NCI-H748 (cell line): ENCODE results near the gene RAD51B.
"Not testable (repeated sequence)": the region's sequence is repeated elsewhere in the genome, so short reads cannot be mapped to it uniquely, and the experiment has no call there.

Experiments
- DNase-seq: peaks from one replicate; lab custom pipeline; 2025; ENCODE audit not compliant: unreplicated experiment; lab: John Stamatoyannopoulos, UW

Gene RAD51B

DNA sequence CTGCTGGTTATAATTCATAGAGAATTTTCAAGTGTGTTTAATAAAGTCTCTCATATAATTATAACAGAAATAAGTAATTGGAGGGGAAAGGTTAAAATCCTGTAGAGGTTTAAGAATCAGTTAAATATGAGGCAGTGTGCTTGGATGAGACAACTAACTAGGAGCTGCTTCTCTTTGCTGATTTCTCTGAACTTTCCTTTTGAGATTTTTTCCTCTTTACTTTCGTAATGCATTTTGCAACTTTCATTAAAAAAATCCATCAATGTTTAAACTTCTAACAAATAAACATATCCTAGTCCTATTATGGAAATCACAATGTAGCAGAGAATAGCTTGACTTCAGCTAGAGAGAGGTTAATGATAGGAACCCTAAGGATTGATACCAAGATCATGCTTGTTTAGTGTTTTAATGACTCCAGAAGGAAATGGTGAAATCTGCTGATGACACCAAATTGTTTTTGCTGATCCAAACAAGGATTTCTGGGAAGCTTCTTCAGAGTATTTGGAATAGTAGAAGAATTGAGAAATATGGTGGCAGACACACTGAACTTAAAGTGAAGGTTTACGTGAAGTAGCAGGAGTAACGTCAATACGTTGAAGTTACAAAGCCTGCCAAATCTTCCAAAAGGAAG is 122.6 kb downstream of the RAD51B start:
- no peak for DNase-seq

DNA sequence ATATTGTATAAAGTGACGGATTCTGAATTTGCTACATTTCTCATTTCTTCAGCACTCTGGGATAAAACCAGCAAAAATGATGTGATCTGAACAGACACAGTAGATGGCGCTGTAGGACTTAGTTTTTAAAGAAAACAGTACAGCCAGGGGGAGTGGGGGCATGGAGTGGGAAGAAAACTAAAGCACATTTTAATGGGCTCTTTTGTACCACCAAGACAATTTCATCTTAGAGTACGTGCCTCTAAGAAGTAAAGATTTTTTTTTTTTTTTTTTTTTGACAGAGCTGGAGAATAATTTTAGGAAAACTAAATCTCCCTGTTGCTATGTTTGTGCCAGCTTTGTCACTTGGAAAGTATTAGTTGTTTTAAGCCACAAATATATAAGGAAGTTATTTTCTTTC is 124.4 kb downstream of the RAD51B start:
- DNase-seq = peak; percentile 84

DNA sequence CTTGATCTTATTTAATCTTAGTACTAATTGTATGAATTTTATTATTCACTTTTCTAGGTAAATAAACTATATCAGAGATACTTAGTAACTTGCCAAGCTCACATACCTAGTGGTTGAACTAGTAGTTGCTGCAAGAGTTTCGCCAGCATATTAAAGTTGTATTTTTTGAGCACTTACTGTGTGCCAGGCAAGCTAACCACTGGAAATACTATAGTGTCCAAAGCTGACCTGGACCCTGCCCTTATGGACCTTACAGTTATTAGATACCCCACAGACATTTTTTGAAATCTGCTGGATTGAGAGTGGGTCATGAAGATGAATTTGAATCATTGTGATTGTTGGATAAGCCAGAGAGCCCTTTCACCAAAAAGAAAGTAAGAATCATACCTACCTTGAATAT is 125.0 kb downstream of the RAD51B start:
- DNase-seq = no peak

DNA sequence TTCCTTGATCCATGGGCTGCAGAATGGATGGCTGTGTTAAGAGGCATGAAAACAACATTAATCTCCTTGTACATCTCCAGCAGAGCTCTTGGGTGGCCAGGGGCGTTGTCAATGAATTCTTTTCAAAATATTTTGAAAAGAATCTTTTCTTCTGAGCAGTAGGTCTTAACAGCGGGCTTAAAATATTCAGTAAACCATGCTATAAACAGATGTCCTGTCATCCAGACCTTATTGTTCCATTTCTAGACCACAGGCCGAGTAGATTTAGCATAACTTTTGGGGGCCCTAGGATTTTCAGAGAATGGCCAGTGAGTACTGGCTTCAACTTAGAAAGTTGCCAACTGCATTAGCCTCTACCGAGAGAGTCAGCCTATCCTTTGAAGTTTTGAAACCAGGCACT is 130.2 kb downstream of the RAD51B start:
- DNase-seq = no peak

DNA sequence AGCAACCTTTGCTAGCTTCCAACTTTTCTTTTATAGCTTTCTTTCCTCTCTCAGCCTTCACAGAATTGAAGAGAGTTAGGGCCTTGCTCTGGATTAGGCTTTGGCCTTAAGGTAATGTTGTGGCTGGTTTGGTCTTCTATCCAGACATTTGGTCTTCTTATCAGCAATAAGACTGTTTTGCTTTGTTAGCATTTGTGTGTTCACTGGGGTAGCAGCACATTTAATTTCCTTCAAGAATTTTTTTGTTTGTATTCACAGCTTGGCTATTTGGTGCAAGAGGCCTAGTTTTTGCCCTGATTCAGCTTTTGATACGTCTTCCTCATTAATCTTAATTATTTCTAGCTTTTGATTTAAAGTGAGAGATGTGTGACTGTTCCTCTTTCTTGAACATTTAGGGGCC is 130.8 kb downstream of the RAD51B start:
- no peak for DNase-seq

DNA sequence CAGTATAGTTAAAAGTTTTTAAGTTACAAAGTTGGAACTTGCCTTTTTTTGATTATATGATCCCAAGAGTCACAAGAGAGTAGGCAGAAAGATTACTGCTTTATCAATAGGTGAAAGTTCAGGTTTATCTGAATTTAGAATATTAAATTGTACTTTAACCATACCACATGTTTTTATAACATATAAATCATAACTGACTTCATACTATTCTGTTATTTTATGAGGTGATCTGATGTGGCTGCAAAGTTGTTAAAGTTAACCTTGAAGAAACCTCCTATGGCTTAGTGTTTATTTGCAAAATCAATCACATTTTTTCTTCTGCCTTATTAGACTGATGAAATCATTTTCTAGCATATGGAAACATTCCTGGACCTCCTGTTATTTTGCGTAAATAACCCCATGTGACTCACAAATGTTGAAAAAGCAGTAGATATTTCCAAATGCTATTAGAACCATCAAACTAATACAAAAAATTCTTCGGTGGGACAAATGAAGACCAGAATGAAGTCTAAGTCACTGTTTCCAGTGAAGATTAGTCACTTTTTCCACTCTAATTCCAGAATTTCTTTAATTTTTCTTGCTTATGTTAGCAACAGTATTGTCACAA is 132.1 kb downstream of the RAD51B start:
- DNase-seq = no peak

DNA sequence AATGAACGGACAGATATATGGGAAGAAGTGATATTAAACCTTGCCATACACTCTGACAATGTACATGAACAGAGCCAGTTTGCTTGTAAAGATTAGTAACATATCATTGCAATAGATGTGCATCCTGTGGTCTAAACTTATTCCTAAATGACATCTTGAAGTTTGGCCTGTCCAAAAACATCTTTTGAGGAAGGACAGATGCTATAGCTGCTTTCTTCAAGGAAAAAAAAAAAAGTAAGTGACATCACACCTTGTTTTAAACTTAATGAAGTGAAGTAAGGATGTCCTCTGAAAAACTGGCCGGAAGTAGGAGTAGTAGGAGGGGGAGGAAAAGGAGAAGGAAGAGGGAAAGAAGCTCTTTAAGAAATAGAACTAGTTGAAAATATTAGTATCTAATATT is 132.8 kb downstream of the RAD51B start:
- no peak for DNase-seq

DNA sequence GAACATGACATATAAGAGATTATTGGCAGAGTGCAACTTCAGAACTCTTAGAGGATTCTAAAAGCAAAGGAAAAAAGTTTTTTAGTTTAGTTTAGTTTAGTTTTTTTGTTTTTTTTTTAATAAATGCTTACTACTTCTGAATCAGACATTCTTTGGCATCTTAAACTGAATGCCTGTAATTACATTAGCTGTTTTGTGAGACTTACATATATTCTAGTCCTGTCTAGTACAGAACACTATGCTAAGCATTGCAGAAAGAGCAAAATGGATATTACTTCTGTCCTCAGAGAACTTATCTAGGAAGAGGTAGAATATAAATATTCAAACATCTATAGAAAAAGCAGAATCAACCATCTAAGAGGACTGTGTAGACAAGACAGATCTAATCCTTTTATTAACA is 133.2 kb downstream of the RAD51B start:
- no peak for DNase-seq

DNA sequence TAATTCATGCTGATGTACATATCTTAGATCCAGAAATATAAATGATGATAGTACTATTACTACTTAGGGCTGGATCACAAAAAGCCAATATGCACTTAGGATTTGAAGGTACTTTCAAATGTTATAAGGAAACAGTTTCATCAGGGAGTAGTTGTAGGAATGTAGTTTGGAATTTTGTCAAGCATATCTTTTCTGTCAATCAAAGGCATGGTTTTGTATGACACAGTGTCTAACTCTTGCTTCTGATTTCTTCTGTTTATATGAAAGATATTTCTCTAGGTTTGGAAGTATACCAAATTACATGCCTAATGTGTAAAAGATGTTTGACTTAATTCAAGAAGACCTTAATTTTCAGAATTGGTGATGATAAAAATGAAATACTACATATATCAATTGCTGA is 135.7 kb downstream of the RAD51B start:
- DNase-seq = no peak

DNA sequence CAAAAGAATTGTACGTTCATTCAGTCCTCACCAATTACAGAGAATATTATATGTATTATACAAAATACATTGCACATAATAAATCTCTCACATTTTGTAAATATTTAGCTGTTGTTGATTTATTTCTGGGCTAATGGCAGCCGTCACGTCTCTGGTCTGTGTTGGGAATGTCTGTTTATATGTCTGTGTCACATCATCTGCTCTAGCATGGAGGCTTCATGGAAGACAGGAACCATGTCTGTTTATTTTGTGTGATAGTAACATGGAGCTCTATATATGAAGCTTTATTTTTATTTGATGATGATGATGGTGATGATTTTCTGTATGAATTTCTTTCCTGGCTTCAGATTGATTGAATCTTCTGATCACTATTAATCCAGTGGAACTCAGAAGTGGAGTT is 138.4 kb downstream of the RAD51B start:
- DNase-seq = no peak

DNA sequence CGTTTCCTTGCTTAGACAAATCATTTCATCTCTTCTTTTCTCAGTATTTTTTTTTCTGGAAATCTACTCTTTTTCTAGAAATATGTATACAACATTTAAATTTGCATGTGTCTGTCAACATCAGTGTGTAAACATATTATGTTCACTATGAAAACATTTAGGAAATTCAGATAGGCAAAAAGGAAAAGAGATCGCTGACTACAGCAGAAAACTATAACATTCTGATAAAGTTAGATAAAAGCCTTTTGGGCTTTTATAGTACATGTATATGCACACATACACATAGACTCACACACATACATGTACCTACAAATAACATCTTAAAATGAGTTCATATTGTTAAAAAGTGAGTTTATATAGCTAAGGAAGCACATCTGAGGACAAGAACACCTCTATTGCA is 142.1 kb downstream of the RAD51B start:
- no peak for DNase-seq

DNA sequence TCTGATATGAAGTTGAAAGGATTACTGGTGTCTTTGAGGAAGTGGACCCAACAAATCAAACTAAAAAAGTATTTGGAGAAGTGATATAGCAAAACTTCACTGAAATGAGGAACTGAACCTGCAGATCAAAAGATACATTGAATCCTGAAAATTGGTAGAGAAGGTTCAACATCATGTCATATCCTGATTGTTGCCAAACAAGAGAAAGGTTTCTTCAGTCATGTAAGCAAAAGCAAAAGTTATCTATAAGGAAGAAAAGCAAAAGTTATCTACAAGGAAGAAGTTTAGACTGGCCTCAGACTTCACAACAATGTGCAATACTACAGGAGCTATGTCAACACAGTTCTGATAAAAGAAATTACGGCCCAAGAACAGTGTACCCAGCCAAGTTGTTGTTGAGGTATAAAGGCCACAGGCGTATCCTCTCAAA is 142.7 kb downstream of the RAD51B start:
- DNase-seq = no peak

DNA sequence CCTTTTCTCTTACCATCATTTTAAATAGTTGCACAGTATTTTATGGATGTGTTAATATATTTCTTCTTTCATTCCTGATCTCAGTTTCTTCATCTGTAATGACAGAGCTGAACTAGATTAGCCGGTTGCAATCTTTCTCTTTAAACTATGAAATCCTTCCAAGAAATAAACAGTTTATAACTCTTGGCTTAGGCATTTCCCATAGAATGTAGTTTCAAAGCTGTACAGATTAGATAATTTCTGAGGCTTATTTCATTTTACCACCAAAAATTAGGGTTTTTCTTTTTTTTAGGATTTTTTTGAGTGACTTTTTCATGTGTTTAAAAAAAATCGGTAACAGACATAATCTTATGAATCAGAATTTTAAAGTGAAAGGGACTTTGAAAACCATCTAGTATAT is 144.0 kb downstream of the RAD51B start:
- DNase-seq = no peak

DNA sequence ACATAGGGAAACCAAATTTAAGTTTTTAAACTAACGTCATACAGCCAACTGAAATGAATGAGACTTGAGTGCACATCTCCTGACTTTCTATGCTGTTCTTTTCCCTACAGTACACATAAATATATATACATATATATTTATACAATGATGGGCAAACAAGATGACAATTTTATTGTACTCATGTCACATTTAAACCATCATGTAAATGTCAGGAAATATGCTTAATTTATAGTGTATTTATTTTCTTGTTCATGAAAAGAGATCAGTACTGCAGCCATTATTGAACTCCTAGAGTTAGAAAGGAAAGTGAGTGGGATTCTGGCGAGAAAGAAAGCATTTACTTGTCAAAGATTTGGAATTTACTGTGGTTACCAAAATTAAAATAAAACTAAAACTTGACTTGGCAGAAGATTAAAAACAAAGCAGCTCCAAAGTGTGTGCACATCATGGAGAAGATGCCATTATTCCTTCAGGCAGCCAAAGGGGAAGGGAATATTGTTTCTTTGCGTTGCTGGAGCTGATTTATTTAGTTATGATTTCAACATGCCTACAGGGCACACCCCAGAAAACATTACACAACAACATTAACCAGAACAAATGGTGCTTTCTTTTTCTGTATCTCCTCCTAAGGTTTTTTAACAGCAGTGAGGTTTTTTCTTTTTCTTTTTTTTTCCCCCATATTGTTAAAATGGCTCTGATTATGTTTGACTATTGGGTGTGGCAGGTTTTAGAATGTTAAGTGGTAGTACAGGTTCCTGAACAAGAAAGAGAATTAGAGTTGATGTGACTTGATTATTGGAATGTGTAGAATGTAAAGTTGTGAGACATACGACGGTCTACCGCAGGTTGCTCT is 144.6 kb downstream of the RAD51B start:
- DNase-seq = peak; percentile 78

DNA sequence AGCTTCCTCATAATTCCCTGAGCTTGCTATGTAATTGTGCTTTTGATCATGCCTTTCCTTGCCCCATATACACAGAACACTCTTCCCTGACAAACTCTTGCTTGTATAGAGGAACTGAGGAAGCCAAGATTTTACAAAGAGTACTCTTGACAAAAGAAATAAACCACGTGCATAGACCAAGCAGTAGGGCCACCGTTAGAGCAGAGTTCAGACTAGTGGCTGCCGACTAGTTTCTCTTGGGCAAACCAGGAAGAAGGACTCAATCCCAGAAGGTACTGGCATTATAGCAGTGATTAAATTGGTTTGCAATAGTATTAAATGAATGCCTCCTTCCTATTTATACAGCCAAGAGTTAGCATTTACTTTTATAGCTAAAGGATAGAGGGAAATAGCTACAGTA is 146.1 kb downstream of the RAD51B start:
- DNase-seq = no peak

DNA sequence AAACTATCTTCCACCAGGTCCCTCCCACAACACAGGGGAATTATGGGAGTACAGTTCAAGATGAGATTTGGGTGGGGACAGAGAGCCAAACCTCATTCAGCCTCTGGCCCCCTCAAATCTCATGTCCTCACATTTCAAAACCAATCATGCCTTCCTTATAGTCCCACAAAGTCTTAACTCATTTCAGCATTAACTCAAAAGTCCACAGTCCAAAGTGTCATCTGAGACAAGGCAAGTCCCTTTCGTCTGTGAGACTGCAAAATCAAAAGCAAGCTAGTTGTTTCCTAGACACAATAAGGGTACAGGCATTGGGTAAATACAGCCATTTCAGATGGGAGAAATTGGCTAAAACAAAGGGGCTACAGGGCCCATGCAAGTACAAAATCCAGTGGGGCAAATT is 147.6 kb downstream of the RAD51B start:
- no peak for DNase-seq

DNA sequence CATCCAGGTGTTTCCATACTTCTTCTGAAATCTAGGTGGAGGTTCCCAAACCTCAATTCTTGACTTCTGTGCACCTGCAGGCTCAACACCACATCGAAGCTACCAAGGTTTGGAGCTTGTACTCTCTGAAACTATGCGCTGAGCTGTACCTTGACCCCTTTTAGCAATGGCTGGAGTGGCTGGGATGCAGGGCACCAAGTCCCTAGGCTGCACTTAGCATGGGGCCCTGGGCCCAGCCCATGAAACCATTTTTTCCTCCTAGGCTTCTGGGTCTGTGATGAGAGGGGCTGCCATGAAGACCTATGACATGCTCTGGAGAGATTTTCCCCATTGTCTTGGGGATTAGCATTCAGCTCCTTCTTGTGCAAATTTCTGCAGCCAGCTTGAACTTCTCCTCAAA is 148.4 kb downstream of the RAD51B start:
- not testable (repeated sequence) for DNase-seq

DNA sequence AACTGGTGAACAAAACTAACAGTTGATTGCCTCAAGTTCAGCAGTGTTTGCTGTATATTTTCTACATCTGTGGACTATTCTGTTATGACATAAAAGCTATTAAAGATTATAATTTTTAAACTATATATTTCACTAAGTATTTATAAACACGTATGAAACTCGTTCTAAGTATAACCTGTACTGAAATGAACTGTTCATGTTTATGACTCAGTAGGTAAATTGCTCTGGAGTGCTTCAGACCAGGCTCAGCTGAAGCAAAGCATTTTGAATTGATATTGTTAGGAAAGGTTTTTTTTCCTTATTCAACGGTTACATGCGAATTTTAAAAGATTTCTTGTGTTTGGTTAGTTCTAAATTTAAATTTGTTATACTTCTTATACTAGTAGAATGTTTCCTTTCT is 151.3 kb downstream of the RAD51B start:
- DNase-seq = no peak

DNA sequence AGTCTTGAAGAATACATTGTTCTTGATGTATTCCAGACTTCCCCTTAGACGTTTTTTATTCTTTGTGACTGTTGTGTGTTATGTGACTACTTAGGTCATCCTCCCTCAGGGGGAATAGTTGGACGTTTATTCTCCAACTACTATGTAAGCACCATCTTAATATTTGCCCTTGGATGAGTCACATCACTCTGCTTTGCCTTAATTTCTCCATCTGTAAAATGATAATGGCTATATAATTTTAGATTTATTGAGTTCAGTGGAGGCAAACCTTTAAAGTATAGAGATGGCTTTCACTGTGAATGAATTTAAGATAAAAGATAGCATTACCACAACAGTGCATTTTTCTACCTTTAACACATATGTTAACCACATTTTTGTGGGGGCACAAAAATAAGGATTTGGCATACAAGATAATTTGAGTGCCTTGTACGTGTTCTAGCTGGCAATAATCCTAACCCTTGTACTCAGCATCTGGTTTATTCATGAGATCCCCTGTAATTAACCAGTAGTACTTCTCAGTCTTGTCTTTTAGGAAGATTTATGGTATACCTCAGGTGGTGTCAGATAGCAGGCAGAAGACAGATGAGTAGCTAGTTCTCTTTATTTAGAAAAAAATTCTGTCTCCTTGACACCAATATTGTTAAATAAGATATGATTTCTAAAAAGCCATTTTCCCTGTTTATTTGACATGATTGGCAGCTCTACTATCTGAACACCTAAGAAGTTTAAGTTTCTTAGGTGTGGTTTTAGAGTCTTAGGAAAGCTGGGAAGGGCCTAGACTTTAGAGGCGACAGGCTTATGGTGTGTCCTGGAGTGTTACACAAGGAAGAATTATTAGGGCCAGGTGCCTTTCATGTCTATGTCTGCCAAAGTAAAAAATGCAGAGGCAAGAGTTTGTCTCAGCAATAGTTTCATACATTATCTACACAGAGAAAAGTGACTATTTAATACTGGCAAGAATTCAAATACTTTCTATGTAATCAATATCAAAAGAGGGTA is 152.3 kb downstream of the RAD51B start:
- peak; percentile 25 for DNase-seq

DNA sequence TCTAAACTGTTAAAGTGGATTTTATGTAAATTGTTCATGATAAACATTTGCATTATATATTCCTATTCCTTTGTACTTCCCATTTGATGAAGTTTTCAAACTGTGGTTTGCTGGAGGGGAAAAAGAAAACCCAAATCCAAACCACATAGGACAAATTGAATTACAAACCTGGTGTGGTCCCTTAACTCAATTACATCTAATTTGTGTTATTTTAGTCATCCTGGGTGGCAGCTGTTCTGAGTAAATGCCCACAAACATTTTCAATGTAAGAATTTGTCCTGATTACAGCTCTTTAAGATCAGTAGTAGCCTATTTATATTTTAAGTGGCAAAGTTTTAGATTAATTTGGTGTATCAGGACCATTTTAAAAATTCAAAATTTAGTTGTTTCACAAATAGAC is 153.9 kb downstream of the RAD51B start:
- peak; percentile 2 for DNase-seq

DNA sequence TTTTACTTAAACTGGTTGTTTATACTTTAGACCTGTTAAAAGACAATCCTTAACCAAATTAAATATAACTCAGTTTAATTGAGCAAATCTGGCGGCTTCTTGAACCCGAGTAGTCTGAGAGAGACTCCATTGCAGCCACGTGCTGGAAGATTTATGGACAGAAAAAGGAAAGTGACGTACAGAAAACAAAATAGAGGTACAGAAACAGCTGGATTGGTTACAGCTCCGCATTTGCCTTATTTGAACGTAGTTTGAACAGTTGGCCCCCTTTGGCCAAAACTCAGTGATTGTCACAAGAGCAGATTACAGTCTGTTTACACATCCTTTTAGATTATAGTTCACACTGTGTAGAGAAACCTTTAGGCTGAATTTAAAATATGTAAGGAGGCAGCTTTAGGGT is 155.9 kb downstream of the RAD51B start:
- DNase-seq = no peak
